CD1c-positive myeloid dendritic cell (primary cell): ENCODE results near the gene TOM1.
A peak's percentile ranks its signal among the peaks of the same experiment; 100 is the strongest.

Experiments used
- DNase-seq: peaks from one replicate; pipeline ENCODE4 v3.0.0-alpha.2; 2016; ENCODE audit errors: extremely low spot score

Gene TOM1

GRCh38 chr22:35307372-35307771 is 7.7 kb downstream of the TOM1 start:
- DNase-seq = no peak

- DNase-seq = no peak
These were observed 8.2 kb downstream of the TOM1 start for GRCh38 chr22:35307892-35308291.

GRCh38 chr22:35308480-35309021 is 8.9 kb downstream of the TOM1 start:
- DNase-seq = peak; percentile 36

- DNase-seq = no peak
These were observed 11.2 kb downstream of the TOM1 start for GRCh38 chr22:35310556-35311550.

- DNase-seq = no peak
These were observed 11.9 kb downstream of the TOM1 start for GRCh38 chr22:35311551-35311999.

- peak; percentile 51 for DNase-seq
These were observed 12.7 kb downstream of the TOM1 start for GRCh38 chr22:35312198-35313059.

- peak; percentile 9 for DNase-seq
These were observed 13.8 kb downstream of the TOM1 start for GRCh38 chr22:35313311-35314121.

GRCh38 chr22:35314161-35314942 is 14.7 kb downstream of the TOM1 start:
- DNase-seq = no peak

- no peak for DNase-seq
These were observed 15.6 kb downstream of the TOM1 start for GRCh38 chr22:35315141-35315854.

GRCh38 chr22:35315855-35316745 is 16.4 kb downstream of the TOM1 start:
- DNase-seq = no peak

GRCh38 chr22:35316751-35317150 is 17.1 kb downstream of the TOM1 start:
- DNase-seq = no peak

GRCh38 chr22:35317680-35318290 is 18.1 kb downstream of the TOM1 start:
- DNase-seq = no peak

GRCh38 chr22:35318346-35319215 is 18.9 kb downstream of the TOM1 start:
- no peak for DNase-seq

GRCh38 chr22:35319244-35319985 is 19.7 kb downstream of the TOM1 start:
- no peak for DNase-seq

GRCh38 chr22:35322126-35322525 is 22.4 kb downstream of the TOM1 start:
- DNase-seq = no peak

GRCh38 chr22:35322893-35323292 is 23.2 kb downstream of the TOM1 start:
- no peak for DNase-seq

- DNase-seq = no peak
These were observed 23.6 kb downstream of the TOM1 start for GRCh38 chr22:35323305-35323704.
